Heart right ventricle (tissue), 16 donors: ENCODE measurements around the gene SLX4IP. TPM values are rescaled to one million over a fixed set of nuclear protein-coding genes. Genes with fewer than 3 reads are reported as not detected.
A peak's percentile ranks its signal among the peaks of the same experiment; 100 is the strongest.
"Not testable (repeated sequence)": the region's sequence is repeated elsewhere in the genome, so short reads cannot be mapped to it uniquely, and the experiment has no call there.

ENCODE experiments used
- ATAC-seq, 8 donors: fragments of 200-7000 bp; cut with Tn5 transposase; one replicate each; pipeline ENCODE4 v1.9.1; 2020; ENCODE audit warnings: mild to moderate bottlenecking in 8 of 8, moderate library complexity in 8 of 8, moderate number of reproducible peaks in 1 of 8
- DNase-seq, 2 donors: peaks; one replicate each; pipeline ENCODE4 v3.0.0-alpha.2; 2020
- H3K27ac ChIP-seq, 10 donors: fragments of 200-600 bp; sonication (generic) in 2 of 10; one replicate each; pipeline versions ENCODE4 v1.5.0 to v1.8.0; 2020 to 2022; ENCODE audit warnings: mild to moderate bottlenecking in 3 of 10
- H3K27me3 ChIP-seq, 7 donors: fragments of 200-600 bp; one replicate each; pipeline ENCODE4 v1.8.0; 2021 to 2022; ENCODE audit warnings: mild to moderate bottlenecking in 2 of 7
- H3K36me3 ChIP-seq, 9 donors: fragments of 200-600 bp; sonication (generic) in 1 of 9; one replicate each; pipeline versions ENCODE4 v1.5.0 to v1.8.0; 2020 to 2022; ENCODE audit warnings: mild to moderate bottlenecking in 2 of 9
- H3K4me1 ChIP-seq, 9 donors: fragments of 200-600 bp; sonication (generic) in 1 of 9; one replicate each; pipeline versions ENCODE4 v1.5.0 to v1.8.0; 2020 to 2022; ENCODE audit warnings: mild to moderate bottlenecking in 4 of 9
- H3K4me3 ChIP-seq, 10 donors: fragments of 200-600 bp; sonication (generic) in 2 of 10; one replicate each; pipeline versions ENCODE4 v1.5.0 to v1.8.0; 2020 to 2022; ENCODE audit warnings: mild to moderate bottlenecking in 7 of 10, moderate library complexity in 2 of 10
- H3K9me3 ChIP-seq, 11 donors: fragments of 200-600 bp in 10 of 11; sonication (generic) in 2 of 11; one replicate each; pipeline versions ENCODE4 v1.5.0 to v1.8.0; 2013 to 2022; ENCODE audit warnings: mild to moderate bottlenecking in 2 of 11, control low read depth in 1 of 11, moderate library complexity in 1 of 11
- WGBS, 2 donors: extraction: QIAGEN DNeasy Blood & Tissue Kit; methylation state at CpG; one replicate each; pipeline ENCODE4 v1.1.7; 2013; ENCODE audit warnings: inconsistent platforms in 1 of 2; 5-methylcytosine and 5-hydroxymethylcytosine counted together
- intact Hi-C, 10 donors: fragments of 100-400 bp; cut with DNase I; formaldehyde crosslinking; loops; one replicate each; pipeline versions ENCODE4 v1.11.1 to v1.14.2; 2022
- polyA plus RNA-seq, 2 donors: library from polyadenylated mRNA; stranded (reverse); fragments of 200-250 nt; gene quantifications; one replicate each; pipeline ENCODE4 v1.2.3, GENCODE V29; 2013
- total RNA-seq, 10 donors: library from RNA; stranded (reverse); fragmentation: NEBNext Ultra II Directional in 3 of 10; extraction: Animal tissue kit (Norgen Biotek cat#: 25700) in 3 of 10; gene quantifications; one replicate each; pipeline versions ENCODE4 v1.2.1 to v1.2.4, GENCODE V29; 2021 to 2023
- TF ChIP-seq, protein P1 (sequence below), 9 donors: fragments of 200-600 bp; sonication (generic) in 2 of 9; IDR thresholded peaks; one replicate each; pipeline versions ENCODE4 v1.5.0 to v1.8.0; 2021 to 2022; ENCODE audit warnings: antibody characterized with exemption in 9 of 9, mild to moderate bottlenecking in 5 of 9, moderate library complexity in 1 of 9
- donor health status: Arrhythmogenic right ventricular cardiomyopathy.
- donor health status: ischemic (EF 13 %, LVEDD 7.1; RV severe dilation, severe dysfunction).
- donor health status: healthy with polysubstance abuse.
- donor health status: DM: no; HTN: yes; CAD: no.
- donor health status: DM: no; HTN: no; CAD: no.
- donor health status: ischemic (EF 25% LVEDD 6.9; RV normal size, moderate dysfunction).
- donor health status: ischemic (EF 25% LVEDD 5.7; RV mildly dilated, moderate dysfunction).
- donor health status: healthy.
- donor health status: DM: yes; HTN: yes; CAD: no.
- donor health status: Ischemic cardiomyopathy.
- donor health status: ischemic (EF 35%, LVEDD 5.7; RV mildly dilated, moderate dysfunction).
- donor health status: nonischemic (EF 11% LVEDD 7.7; RV severe dilation, severe dysfunction).
- donor health status: DM: yes; HTN: yes; CAD: no.
- donor health status: PGD.
- donor health status: ischemic (EF 29% LVEDD 5.4; RV normal size, mild dysfunction).
- donor health status: nonischemic (EF 23%, LVEDD 6.1; RV moderate dilation, normal function).

Gene SLX4IP
- total and polyA plus RNA-seq, 12 donors = 0.71 to 3.1 (median 2.6) TPM

DNA sequence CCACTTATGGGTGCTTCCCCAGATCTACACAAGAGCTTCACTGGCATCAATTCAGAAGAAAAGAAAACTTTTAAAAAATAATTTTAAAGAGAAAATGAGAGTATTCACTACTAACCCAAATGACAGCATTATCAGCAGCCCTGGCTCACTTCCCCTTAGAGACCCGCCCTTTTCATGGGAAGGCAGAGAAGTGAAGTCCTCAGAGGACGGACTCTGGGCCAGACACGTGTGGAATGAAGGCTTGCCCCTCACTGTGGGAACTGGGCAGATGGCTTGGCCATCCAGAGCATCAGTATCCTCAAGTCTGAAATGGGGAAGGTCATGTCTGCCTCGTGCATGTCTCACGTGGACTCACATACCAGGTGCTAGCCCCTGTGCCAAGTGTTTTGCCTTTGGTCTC is 175.1 kb downstream of the SLX4IP start:
- 64 to 71% methylated on average over 5 of the region's 5 CpGs for WGBS, 2 donors
- peak in 6 of 8 donors; percentile 40 to 65 (median 54) for ATAC-seq

DNA sequence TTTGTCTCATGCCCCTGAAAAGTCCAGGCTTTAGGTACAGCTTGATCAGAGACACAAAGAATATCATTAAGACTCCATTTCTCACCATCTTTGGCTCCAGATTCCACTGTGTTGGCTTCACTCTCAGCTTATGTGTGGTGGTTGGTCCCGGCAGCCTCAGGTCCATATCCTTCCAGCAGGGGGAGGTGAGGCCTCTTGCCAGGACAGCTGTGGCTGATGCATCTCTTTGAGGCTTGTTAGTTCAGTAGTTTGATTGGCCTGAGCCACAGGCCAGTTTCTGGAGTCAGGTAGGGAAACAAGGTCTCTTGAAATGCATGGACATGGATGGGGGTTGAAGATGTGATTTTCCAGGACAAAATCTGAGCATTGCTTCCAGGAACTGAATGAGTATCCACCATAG is 176.3 kb downstream of the SLX4IP start:
- intact Hi-C loops = loop anchor here in 1 of 10 donors (5.0 kb wide), 1 partner anchor 661 kb away; no protein-coding TSS in a partner anchor
- H3K4me3 ChIP-seq = no peak overlapping the region
- DNase-seq = peak; percentile 48 to 70

More for the DNA sequence above, 175.1 kb downstream of the SLX4IP start:
- intact Hi-C loops = loop anchor here in 1 of 10 donors (5.0 kb wide), 1 partner anchor 662 kb away; no protein-coding TSS in a partner anchor
- H3K4me3 ChIP-seq = no peak overlapping the region
- peaks cover 0 to 5% (median 0%) of the 10 kb centered on the region in 9 donors for H3K36me3 ChIP-seq
- peak overlapping the region in 9 of 10 donors; percentile 18 to 90 (median 83) for H3K27ac ChIP-seq
- TF ChIP-seq, protein P1, sequence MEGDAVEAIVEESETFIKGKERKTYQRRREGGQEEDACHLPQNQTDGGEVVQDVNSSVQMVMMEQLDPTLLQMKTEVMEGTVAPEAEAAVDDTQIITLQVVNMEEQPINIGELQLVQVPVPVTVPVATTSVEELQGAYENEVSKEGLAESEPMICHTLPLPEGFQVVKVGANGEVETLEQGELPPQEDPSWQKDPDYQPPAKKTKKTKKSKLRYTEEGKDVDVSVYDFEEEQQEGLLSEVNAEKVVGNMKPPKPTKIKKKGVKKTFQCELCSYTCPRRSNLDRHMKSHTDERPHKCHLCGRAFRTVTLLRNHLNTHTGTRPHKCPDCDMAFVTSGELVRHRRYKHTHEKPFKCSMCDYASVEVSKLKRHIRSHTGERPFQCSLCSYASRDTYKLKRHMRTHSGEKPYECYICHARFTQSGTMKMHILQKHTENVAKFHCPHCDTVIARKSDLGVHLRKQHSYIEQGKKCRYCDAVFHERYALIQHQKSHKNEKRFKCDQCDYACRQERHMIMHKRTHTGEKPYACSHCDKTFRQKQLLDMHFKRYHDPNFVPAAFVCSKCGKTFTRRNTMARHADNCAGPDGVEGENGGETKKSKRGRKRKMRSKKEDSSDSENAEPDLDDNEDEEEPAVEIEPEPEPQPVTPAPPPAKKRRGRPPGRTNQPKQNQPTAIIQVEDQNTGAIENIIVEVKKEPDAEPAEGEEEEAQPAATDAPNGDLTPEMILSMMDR (IDR thresholded peaks at IDR 0.05) = no peak
- peaks cover 0 to 5% (median 0%) of the 10 kb centered on the region in 11 donors for H3K9me3 ChIP-seq
- no peaks in the 10 kb centered on the region for H3K27me3 ChIP-seq
- DNase-seq = no peak
- peaks cover 0 to 41% (median 27%) of the 10 kb centered on the region in 9 donors for H3K4me1 ChIP-seq

DNA sequence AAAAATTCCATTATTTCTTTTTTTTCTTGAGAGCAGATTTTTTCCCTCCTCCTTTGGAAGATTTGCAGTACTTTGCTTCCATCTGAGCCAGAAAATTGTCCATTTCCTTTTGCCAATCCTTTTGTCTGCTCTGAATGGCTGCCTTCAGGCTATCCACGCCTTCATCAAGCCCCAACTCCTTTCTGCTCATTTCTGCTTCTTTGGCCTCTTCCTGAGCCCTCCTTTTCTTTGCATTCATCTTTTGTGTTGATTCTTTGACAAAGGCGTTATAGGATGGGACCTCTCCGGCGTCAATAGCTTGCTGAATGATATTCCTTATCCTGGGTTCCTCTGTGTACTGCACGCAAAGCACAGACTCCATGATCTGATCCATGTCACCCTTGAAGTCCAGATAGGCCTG is 178.3 kb downstream of the SLX4IP start:
- H3K4me1 ChIP-seq = peaks cover 0 to 34% (median 23%) of the 10 kb centered on the region in 9 donors
- H3K36me3 ChIP-seq, H3K27ac ChIP-seq, H3K4me3 ChIP-seq, DNase-seq, ATAC-seq, H3K27me3 ChIP-seq, H3K9me3 ChIP-seq: not testable (repeated sequence)
- intact Hi-C loops = loop anchor here in 1 of 10 donors (5.0 kb wide), 1 partner anchor 659 kb away; no protein-coding TSS in a partner anchor
- WGBS, 2 donors = 96 to 98% methylated on average over 4 to 5 of the region's 5 CpGs

More for the DNA sequence above, 176.3 kb downstream of the SLX4IP start:
- peaks cover 0 to 35% (median 23%) of the 10 kb centered on the region in 9 donors for H3K4me1 ChIP-seq
- H3K9me3 ChIP-seq = no peaks in the 10 kb centered on the region
- 44 to 50% methylated on average over 1 of the region's 1 CpG for WGBS, 2 donors
- H3K27me3 ChIP-seq = no peaks in the 10 kb centered on the region
- TF ChIP-seq, protein P1 (IDR thresholded peaks at IDR 0.05) = peak; percentile 26 to 69 (median 57)
- ATAC-seq = peak in 7 of 8 donors; percentile 40 to 76 (median 69)
- H3K27ac ChIP-seq = peak overlapping the region in 6 of 10 donors; percentile 39 to 90 (median 80)
- peaks cover 0 to 5% (median 0%) of the 10 kb centered on the region in 9 donors for H3K36me3 ChIP-seq

GRCh38 chr20:10613911-10614310 is 178.8 kb downstream of the SLX4IP start:
- H3K4me1 ChIP-seq = peaks cover 0 to 34% (median 24%) of the 10 kb centered on the region in 9 donors
- ATAC-seq (no peak), DNase-seq (no peak)
- peaks cover 0 to 5% (median 0%) of the 10 kb centered on the region in 9 donors for H3K36me3 ChIP-seq
- H3K27ac ChIP-seq = no peak overlapping the region
- TF ChIP-seq, protein P1 (IDR thresholded peaks at IDR 0.05) = no peak
- intact Hi-C loops = loop anchor here in 1 of 10 donors (5.0 kb wide), 1 partner anchor 658 kb away; no protein-coding TSS in a partner anchor
- 97 to 98% methylated on average over 18 of the region's 18 CpGs for WGBS, 2 donors
- H3K9me3 ChIP-seq = no peaks in the 10 kb centered on the region
- H3K27me3 ChIP-seq = no peaks in the 10 kb centered on the region
- no peak overlapping the region for H3K4me3 ChIP-seq

- ATAC-seq (no peak), DNase-seq (no peak)
- WGBS, 2 donors = 97 to 98% methylated on average over 3 of the region's 3 CpGs
- Histone ChIP-seq H3K27me3 (no peaks in the 10 kb centered on the region), H3K4me3 (no peak overlapping the region), H3K9me3 (no peaks in the 10 kb centered on the region), H3K4me1 (peaks cover 0 to 27% (median 19%) of the 10 kb centered on the region in 9 donors), H3K36me3 (peaks cover 0 to 5% (median 0%) of the 10 kb centered on the region in 9 donors), H3K27ac (no peak overlapping the region)
- TF ChIP-seq, protein P1 (IDR thresholded peaks at IDR 0.05) = no peak
- intact Hi-C loops = no loop called here
Measured at GRCh38 chr20:10616212-10616611, 181.1 kb downstream of the SLX4IP start.

DNA sequence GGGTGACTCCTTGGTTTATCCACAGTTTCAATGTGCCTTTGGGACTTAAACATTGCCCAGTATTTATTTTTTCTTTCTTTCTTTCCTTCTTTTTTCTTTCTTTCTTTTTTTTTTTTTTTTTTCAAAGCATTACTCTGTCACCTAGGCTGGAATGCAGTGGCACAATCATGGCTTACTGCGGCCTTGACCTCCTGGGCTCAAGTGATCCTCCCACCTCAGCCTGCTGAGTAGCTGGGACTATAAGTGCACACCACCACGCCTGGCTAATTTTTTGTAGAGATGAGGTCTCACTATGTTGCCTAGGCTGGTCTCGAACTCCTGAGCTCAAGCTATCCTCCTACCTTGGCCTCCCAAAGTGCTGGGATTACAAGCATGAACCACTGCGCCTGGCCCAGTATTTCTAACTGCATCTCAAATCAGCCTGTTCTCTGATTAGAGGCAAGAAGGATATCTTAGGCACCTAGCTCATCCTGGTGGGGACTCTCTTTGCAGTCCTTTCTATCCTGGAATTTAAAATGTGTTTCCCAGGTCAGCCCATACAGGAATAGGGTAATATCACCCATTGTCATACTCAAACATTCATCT is 182.5 kb downstream of the SLX4IP start:
- H3K9me3 ChIP-seq, DNase-seq, H3K36me3 ChIP-seq, ATAC-seq, intact Hi-C loops, H3K27ac ChIP-seq, H3K27me3 ChIP-seq, H3K4me3 ChIP-seq: not testable (repeated sequence)
- H3K4me1 ChIP-seq = peaks cover 0 to 28% (median 14%) of the 10 kb centered on the region in 9 donors
- 98 to 100% methylated on average over 4 of the region's 4 CpGs for WGBS, 2 donors
